Erythroblast (primary cell): ENCODE data around the gene TDRD1.

Source experiments
- GATA1 ChIP-seq: IDR thresholded peaks from 2 replicates; pipeline ENCODE4 v1.6.1; 2011; ENCODE audit warnings: low read depth, mild to moderate bottlenecking, control low read depth, low read length, moderate library complexity
- POLR2A ChIP-seq: IDR thresholded peaks from 2 replicates; pipeline ENCODE4 v1.6.1; 2011; ENCODE audit warnings: mild to moderate bottlenecking, low read length

DNA sequence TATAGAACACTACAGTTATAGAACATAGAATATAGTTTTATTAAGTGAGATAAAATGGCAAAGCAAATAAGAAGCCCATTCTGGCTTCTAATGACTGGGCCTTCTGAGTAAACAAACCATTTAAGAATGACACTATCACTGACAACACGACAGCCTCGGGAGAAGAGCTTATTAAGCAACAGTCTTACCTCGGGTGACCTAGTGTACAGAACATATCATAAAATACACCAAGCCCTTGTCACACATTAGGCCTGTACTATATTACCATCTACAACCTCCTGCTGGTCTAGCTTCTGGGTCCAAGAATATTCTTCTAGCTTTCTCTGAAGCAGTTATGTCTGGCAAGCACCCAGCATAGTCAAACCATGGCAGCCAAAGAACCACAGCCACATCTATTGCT, 37.1 kb upstream of the TDRD1 start:
- TF ChIP-seq POLR2A (no peak), GATA1 (no peak)
